ENCODE data around the gene JDP2.

The JDP2 gene

GRCh38 chr14:75484711-75485429, 57.0 kb downstream of the JDP2 start:
- no peak for DNase-seq (ENCODE audit: low read depth in 3 of 3)

DNA sequence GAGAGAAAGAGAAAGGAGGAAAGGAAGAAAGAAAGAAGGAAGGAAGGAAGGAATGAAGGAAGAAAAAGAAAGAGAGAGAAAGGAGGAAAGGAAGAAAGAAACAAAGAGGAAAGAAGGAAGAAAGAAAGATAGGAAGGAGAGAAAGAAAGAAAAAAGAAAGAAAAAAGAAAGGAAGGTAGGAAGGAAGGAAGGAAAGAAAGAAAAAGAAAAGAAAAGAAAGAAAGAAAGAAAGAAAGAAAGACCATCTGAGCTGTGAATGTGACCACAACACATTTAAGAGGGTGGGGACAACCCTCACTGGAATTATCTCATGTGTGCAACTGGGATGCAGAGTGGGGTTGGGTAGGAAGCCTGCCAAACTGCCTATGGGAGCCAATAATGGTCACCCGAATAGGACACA, 58.5 kb downstream of the JDP2 start:
- no peak for DNase-seq (ENCODE audit: low read depth in 3 of 3)

GRCh38 chr14:75487155-75487671, 59.4 kb downstream of the JDP2 start:
- DNase-seq (ENCODE audit: low read depth in 3 of 3) = no peak

DNA sequence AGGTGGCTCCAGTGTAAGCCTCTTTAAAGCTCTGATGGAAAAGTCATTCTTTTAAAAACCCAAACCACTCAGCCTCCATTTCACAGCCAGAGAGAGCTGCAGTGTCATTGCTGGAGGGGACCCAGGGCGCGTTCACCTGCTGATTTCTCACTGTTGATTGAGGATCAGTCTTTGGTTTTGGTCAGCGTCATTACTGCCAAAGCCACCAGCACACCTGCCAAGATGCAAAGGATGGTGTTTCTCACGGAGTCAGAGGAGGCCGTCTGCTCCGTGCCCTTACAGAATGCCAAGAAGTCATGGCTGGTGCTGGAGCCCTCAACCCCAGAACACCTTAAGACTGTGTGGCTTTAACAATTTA, 61.6 kb downstream of the JDP2 start:
- no peak for DNase-seq (ENCODE audit: low read depth in 3 of 3)

DNA sequence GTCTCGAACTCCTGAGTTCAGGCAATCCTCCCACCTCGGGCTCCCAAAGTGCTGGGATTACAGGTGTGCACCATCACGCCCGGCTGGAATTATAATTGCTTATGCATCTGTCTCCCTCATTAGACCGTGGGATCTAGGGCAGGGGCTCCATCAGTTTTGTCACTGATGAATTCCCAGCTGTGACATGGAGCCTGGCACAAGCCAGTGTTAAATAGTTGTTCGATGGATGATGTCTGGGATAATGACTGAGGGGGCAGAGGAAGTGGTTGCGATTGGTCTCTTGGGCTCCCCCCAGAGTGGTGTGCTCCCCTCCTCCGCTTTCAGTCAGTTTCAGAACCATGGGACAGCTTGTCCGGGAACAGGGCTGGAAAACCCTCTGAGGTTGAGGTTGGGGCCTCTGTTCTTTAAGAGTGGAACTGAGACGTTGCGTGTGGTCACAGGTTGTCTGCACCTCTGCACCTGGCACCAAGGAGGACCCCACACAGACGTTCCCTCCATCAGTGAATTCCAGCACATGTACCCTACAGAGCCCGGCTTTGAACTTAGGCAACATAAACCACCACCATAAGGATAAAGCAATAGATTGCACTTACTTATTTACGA, 63.7 kb downstream of the JDP2 start:
- DNase-seq (ENCODE audit: low read depth in 3 of 3) = no peak

GRCh38 chr14:75492832-75493591, 65.2 kb downstream of the JDP2 start:
- no peak for DNase-seq (ENCODE audit: low read depth in 3 of 3)

GRCh38 chr14:75493592-75494087, 65.8 kb downstream of the JDP2 start:
- no peak for DNase-seq (ENCODE audit: low read depth in 3 of 3)

- no peak for DNase-seq (ENCODE audit: low read depth in 3 of 3)
Measured at GRCh38 chr14:75494896-75495295, 67.1 kb downstream of the JDP2 start.

- no peak for DNase-seq (ENCODE audit: low read depth in 3 of 3)
Measured at GRCh38 chr14:75495399-75495798, 67.6 kb downstream of the JDP2 start.

DNA sequence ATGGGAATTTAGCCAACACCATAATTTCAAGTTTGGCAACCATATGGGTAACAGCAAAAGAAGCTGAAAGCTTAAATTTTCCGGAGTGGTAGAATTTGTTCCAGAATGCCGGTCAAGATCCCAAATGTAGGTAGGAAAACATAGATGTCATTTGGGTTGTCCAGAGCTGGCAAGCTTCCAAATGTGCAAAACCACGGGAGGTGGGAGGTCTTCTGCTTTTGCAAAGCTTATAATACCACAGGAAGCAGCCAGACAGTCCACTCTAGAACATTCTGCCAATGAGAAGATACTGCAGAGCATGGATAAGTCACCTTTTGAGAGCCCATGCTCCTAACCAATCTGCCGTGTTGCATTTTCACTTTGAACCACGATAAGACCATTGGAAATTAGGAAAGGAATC, 68.1 kb downstream of the JDP2 start:
- no peak for DNase-seq (ENCODE audit: low read depth in 3 of 3)

- no peak for DNase-seq (ENCODE audit: low read depth in 3 of 3)
Measured at GRCh38 chr14:75496755-75497154, 68.9 kb downstream of the JDP2 start.

DNA sequence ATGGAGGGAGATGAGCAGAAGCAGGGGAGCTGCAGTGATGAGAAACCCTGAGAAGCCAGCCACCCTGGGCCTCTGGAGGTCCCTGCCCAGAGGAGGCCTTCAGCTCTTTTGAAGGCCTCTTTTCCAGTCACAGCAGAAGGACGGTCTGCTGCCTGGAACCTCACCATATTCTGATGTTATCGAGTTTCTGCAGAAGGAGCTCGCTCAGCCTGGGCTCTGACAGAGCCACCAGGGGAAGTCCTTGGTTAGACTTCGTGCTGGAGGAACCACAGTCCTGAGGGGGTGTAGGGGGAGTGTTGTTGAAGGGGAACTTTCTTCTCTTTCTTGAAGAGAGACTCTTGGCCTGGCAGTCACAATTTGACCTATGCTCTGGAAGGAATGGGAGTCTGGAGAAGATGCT, 69.4 kb downstream of the JDP2 start:
- DNase-seq (ENCODE audit: low read depth in 3 of 3) = peak in 1 of 3 donors; percentile 34

DNA sequence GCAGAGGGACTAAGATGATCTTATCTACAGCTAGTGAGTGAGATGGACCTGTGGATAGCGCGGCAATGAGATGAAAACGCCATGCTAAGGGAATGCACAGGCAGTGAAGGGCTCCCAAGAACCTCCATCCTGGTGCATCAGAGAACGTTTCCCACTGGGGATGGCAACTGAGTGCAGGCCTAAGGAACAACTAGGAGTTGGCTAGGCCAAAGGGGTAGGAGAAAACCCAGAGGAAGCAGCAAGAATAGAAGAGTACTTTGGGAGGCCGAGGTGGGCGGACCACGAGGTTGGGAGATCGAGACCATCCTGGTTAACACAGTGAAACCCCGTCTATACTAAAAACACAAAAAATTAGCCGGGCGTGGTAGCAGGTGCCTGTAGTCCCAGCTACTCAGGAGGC, 69.9 kb downstream of the JDP2 start:
- DNase-seq (ENCODE audit: low read depth in 3 of 3) = no peak

GRCh38 chr14:75499084-75499875, 71.5 kb downstream of the JDP2 start:
- no peak for DNase-seq (ENCODE audit: low read depth in 3 of 3)

- no peak for DNase-seq (ENCODE audit: low read depth in 3 of 3)
Measured at GRCh38 chr14:75501080-75501479, 73.3 kb downstream of the JDP2 start.

DNA sequence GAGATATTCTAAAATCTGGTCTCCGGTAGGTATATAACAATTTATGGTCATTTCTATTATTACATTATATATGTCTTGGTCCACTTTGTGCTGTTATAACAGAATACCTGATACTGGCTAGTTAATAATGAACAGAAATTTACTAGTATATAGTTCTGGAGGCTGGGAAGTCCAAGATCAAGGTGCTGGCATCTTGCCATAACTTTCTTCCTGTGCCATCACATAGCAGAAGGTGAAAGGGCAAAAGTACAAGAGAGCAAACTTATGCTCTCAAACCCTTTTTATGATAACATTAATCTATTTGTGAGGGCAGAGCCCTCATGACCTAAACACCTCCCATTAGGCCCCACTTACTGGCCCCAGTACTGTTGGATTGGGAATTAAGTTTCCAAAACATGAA, 76.6 kb downstream of the JDP2 start:
- no peak for DNase-seq (ENCODE audit: low read depth in 3 of 3)

GRCh38 chr14:75506930-75507329, 79.1 kb downstream of the JDP2 start:
- no peak for DNase-seq (ENCODE audit: low read depth in 3 of 3)

DNA sequence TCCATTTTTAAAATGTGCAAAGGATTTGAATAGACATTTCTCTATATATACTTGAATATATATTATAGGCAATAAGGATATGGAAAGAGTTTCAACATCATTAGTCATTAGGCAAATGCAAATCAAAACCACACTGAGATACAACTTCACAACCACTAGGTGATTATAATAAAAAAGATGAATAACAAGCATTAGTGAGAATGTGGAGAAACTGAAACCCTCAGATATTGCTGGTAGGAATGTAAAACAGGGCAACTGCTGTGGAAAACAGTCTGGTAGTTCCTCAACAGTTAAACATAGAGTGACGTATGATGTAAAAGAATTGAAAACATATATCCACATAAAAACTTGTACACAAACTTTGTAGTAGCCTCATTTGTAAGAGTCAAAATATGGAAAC, 82.7 kb downstream of the JDP2 start:
- DNase-seq (ENCODE audit: low read depth in 3 of 3) = no peak

DNA sequence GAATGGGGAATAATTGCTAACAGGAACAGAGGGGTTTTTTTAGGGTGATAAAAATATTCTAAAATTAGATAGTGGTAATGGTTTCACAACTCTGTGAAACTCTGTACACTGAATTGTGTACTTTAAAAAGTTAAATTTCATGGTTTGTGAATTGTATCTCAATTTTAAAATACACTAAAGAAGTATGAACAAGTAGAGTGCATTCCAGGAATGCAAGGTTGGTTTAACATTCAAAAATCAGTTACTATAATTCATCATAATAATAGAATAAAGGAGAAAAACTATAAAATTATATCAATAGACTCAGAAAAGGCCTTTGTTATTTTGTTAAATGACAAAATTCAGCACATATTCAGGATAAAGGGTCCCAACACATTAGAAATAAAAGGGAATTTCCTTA, 83.4 kb downstream of the JDP2 start:
- DNase-seq (ENCODE audit: low read depth in 3 of 3) = no peak

DNA sequence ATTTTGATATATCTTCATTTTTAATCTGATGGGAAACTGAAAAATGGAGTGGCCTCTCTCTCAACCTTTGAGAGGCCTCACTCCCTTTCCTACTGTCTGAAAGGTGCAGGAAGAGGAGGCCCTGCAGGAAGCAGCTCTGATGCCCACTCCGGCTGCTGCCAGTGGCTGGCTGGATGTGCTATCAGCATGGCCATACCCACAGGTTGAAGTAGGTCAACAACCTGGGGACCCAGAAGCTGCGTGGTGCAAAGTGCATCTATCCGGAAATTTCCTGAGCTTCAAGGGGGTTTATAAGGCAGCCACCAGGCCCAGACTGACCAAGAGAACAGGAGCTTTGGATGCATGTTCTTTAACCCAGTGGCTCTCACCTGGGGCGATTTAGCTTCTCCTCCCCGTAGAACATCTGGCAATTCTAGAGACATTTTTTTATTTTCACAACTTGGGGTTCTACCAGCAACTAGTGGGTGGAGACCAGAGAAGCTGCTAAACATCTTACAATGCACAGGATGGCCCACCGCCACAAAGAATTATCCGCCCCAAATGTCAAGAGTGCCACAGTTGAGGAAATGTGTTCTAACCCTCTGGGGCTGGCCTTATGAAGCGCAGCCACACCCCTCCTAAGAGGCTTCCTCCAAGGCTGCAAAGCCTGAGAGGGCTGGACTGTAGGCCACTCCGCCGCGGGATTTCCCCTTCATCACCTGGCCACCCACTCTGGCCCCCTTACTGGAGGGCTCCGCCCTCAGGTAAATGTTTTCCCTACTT, 86.3 kb downstream of the JDP2 start:
- DNase-seq (ENCODE audit: low read depth in 3 of 3) = no peak
